Tibial artery (tissue), 4 donors: ENCODE results near the gene ZBTB7C.
A peak's percentile ranks its signal among the peaks of the same experiment; 100 is the strongest.

Experiments
- DNase-seq, 2 donors: peaks; one replicate each; pipeline ENCODE4 v3.0.0-alpha.2; 2019
- H3K27ac ChIP-seq, 2 donors: fragments of 200-600 bp; sonication (generic) in 1 of 2; 1 replicate in 1 of 2; 2 replicates in 1 of 2; pipeline ENCODE4 v1.5.1; 2018 to 2019; ENCODE audit warnings: mild to moderate bottlenecking in 1 of 2
- H3K27me3 ChIP-seq, 2 donors: fragments of 200-600 bp; sonication (generic) in 1 of 2; one replicate each; pipeline versions ENCODE4 v1.5.1 to v1.6.0; 2016 to 2019
- H3K36me3 ChIP-seq, 3 donors: fragments of 200-600 bp; sonication (generic) in 2 of 3; one replicate each; pipeline ENCODE4 v1.5.1; 2016 to 2019; ENCODE audit warnings: mild to moderate bottlenecking in 2 of 3
- H3K4me1 ChIP-seq, 4 donors: fragments of 200-600 bp; sonication (generic) in 2 of 4; 1 replicate in 3 of 4; 2 replicates in 1 of 4; pipeline ENCODE4 v1.5.1; 2016 to 2019
- H3K4me3 ChIP-seq, 2 donors: fragments of 200-600 bp; sonication (generic) in 1 of 2; 1 replicate in 1 of 2; 2 replicates in 1 of 2; pipeline ENCODE4 v1.5.1; 2018 to 2019; ENCODE audit warnings: mild to moderate bottlenecking in 2 of 2
- H3K9me3 ChIP-seq, 3 donors: fragments of 200-600 bp; sonication (generic) in 1 of 3; one replicate each; pipeline ENCODE4 v1.5.1; 2016 to 2019
- CTCF ChIP-seq, 2 experiments: fragments of 200-600 bp in 1 of 2; fragments of 450-650 bp in 1 of 2; IDR thresholded peaks; one replicate each; pipeline ENCODE4 v1.5.1; 2017 to 2019; ENCODE audit warnings: antibody characterized with exemption in 2 of 2, mild to moderate bottlenecking in 1 of 2, moderate library complexity in 1 of 2
- intact Hi-C: fragments of 100-400 bp; cut with DNase I; formaldehyde crosslinking; loops from one replicate; pipeline ENCODE4 v1.15.0; 2023; ENCODE audit warnings: low total_unique reads

The ZBTB7C gene

GRCh38 chr18:48398074-48398473 is 11.1 kb downstream of the ZBTB7C start:
- Histone ChIP-seq H3K27ac (no peak overlapping the region), H3K36me3 (no peaks in the 10 kb centered on the region), H3K4me1 (peaks cover 0 to 15% (median 9%) of the 10 kb centered on the region in 4 donors), H3K9me3 (no peaks in the 10 kb centered on the region), H3K27me3 (no peaks in the 10 kb centered on the region), H3K4me3 (no peak overlapping the region)
- TF ChIP-seq CTCF (IDR thresholded peaks at IDR 0.05) = no peak
- intact Hi-C loops = no loop called here
- DNase-seq = no peak

GRCh38 chr18:48397021-48397420 is 12.2 kb downstream of the ZBTB7C start:
- no peaks in the 10 kb centered on the region for H3K27me3 ChIP-seq
- H3K4me1 ChIP-seq = peaks cover 0 to 20% (median 12%) of the 10 kb centered on the region in 4 donors
- no peak for DNase-seq
- H3K36me3 ChIP-seq = no peaks in the 10 kb centered on the region
- H3K9me3 ChIP-seq = no peaks in the 10 kb centered on the region
- H3K4me3 ChIP-seq = no peak overlapping the region
- no peak for TF ChIP-seq CTCF (IDR thresholded peaks at IDR 0.05)
- no peak overlapping the region for H3K27ac ChIP-seq
- intact Hi-C loops = no loop called here

GRCh38 chr18:48396561-48396960 is 12.6 kb downstream of the ZBTB7C start:
- H3K9me3 ChIP-seq = no peaks in the 10 kb centered on the region
- no peak for DNase-seq
- no peak overlapping the region for H3K4me3 ChIP-seq
- H3K4me1 ChIP-seq = peaks cover 0 to 24% (median 16%) of the 10 kb centered on the region in 4 donors
- H3K27ac ChIP-seq = no peak overlapping the region
- no peak for TF ChIP-seq CTCF (IDR thresholded peaks at IDR 0.05)
- H3K27me3 ChIP-seq = no peaks in the 10 kb centered on the region
- intact Hi-C loops = no loop called here
- H3K36me3 ChIP-seq = no peaks in the 10 kb centered on the region

GRCh38 chr18:48395646-48396045 is 13.5 kb downstream of the ZBTB7C start:
- Histone ChIP-seq H3K36me3 (no peaks in the 10 kb centered on the region), H3K4me1 (peaks cover 0 to 26% (median 17%) of the 10 kb centered on the region in 4 donors), H3K9me3 (no peaks in the 10 kb centered on the region), H3K27me3 (no peaks in the 10 kb centered on the region), H3K27ac (no peak overlapping the region), H3K4me3 (no peak overlapping the region)
- intact Hi-C loops = no loop called here
- no peak for DNase-seq
- TF ChIP-seq CTCF (IDR thresholded peaks at IDR 0.05) = no peak

- Histone ChIP-seq H3K4me1 (peaks cover 0 to 26% (median 17%) of the 10 kb centered on the region in 4 donors), H3K4me3 (no peak overlapping the region), H3K27ac (no peak overlapping the region), H3K9me3 (no peaks in the 10 kb centered on the region), H3K36me3 (no peaks in the 10 kb centered on the region), H3K27me3 (no peaks in the 10 kb centered on the region)
- no peak for TF ChIP-seq CTCF (IDR thresholded peaks at IDR 0.05)
- no peak for DNase-seq
- intact Hi-C loops = no loop called here
Measured at GRCh38 chr18:48394176-48394575, 15.0 kb downstream of the ZBTB7C start.

- no peaks in the 10 kb centered on the region for H3K36me3 ChIP-seq
- H3K4me1 ChIP-seq = peaks cover 0 to 28% (median 17%) of the 10 kb centered on the region in 4 donors
- H3K27me3 ChIP-seq = no peaks in the 10 kb centered on the region
- H3K9me3 ChIP-seq = no peaks in the 10 kb centered on the region
- H3K27ac ChIP-seq = no peak overlapping the region
- H3K4me3 ChIP-seq = no peak overlapping the region
- intact Hi-C loops = no loop called here
- peak in 1 of 2 donors; percentile 54 for DNase-seq
- TF ChIP-seq CTCF (IDR thresholded peaks at IDR 0.05) = no peak
Measured at GRCh38 chr18:48393776-48394175, 15.4 kb downstream of the ZBTB7C start.
